HG03354 (cell line): ENCODE results near the gene FRK.
"Not testable (repeated sequence)": the region's sequence is repeated elsewhere in the genome, so short reads cannot be mapped to it uniquely, and the experiment has no call there.

Source experiments
- ATAC-seq: cut with Tn5 transposase; IDR thresholded peaks from one replicate; pipeline ENCODE4 v1.9.1; 2021; ENCODE audit warnings: mild to moderate bottlenecking; ENCODE audit not compliant: unreplicated experiment, poor library complexity, severe bottlenecking

The FRK gene

GRCh38 chr6:115969207-115969929, 91.3 kb downstream of the FRK start:
- ATAC-seq, result no peak

- not testable (repeated sequence) for ATAC-seq
Measured at GRCh38 chr6:115960286-115960685, 100.4 kb downstream of the FRK start.

- ATAC-seq, result no peak
Measured at GRCh38 chr6:115958958-115959357, 101.7 kb downstream of the FRK start.

- no peak for ATAC-seq
Measured at GRCh38 chr6:115954740-115955139, 106.0 kb downstream of the FRK start.

GRCh38 chr6:115948751-115949150, 111.9 kb downstream of the FRK start:
- ATAC-seq, result no peak

- ATAC-seq, result no peak
Measured at GRCh38 chr6:115947966-115948541, 112.6 kb downstream of the FRK start.

- no peak for ATAC-seq
Measured at GRCh38 chr6:115945812-115946211, 114.9 kb downstream of the FRK start.

GRCh38 chr6:115945306-115945705, 115.4 kb downstream of the FRK start:
- no peak for ATAC-seq

- not testable (repeated sequence) for ATAC-seq
Measured at GRCh38 chr6:115944829-115945228, 115.9 kb downstream of the FRK start.

- ATAC-seq, result not testable (repeated sequence)
Measured at GRCh38 chr6:115937502-115937901, 123.2 kb downstream of the FRK start.

- ATAC-seq, result no peak
Measured at GRCh38 chr6:115935361-115935760, 125.3 kb downstream of the FRK start.

GRCh38 chr6:115934829-115935228, 125.9 kb downstream of the FRK start:
- no peak for ATAC-seq

GRCh38 chr6:115934145-115934544, 126.5 kb downstream of the FRK start:
- ATAC-seq, result no peak

GRCh38 chr6:115932481-115932880, 128.2 kb downstream of the FRK start:
- peak; percentile 75 for ATAC-seq

- not testable (repeated sequence) for ATAC-seq
Measured at GRCh38 chr6:115928000-115928399, 132.7 kb downstream of the FRK start.

GRCh38 chr6:115922971-115923370, 137.7 kb downstream of the FRK start:
- ATAC-seq, result no peak

- ATAC-seq, result no peak
Measured at GRCh38 chr6:115914098-115914497, 146.6 kb downstream of the FRK start.

- no peak for ATAC-seq
Measured at GRCh38 chr6:115909923-115910546, 150.7 kb downstream of the FRK start.

- ATAC-seq, result no peak
Measured at GRCh38 chr6:115908906-115909559, 151.7 kb downstream of the FRK start.

- ATAC-seq, result no peak
Measured at GRCh38 chr6:115905471-115905870, 155.2 kb downstream of the FRK start.

- no peak for ATAC-seq
Measured at GRCh38 chr6:115902436-115902835, 158.3 kb downstream of the FRK start.
